Measurements from ENCODE around the gene OSTF1.

DNA sequence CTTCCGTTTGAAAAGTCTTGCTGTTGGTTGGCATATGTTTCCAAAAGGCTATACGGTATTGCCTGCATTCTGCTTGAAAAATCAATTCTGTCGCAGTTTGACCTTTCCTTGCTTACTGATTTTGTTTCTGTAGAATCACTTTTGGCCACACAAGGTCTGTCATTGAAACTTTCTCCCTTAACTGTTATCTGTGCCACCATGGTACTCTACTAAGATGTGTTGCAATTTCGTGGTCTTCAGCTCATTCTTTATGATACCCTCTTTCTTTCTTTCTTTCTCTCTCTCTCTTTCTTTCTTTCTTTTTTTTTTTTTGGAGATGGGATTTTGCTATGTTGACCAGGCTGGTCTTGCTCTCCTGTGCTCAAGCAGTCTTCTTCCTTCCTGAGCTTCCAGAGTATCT lies 4.5 kb downstream of the OSTF1 start:
- TF ChIP-seq, protein P1, sequence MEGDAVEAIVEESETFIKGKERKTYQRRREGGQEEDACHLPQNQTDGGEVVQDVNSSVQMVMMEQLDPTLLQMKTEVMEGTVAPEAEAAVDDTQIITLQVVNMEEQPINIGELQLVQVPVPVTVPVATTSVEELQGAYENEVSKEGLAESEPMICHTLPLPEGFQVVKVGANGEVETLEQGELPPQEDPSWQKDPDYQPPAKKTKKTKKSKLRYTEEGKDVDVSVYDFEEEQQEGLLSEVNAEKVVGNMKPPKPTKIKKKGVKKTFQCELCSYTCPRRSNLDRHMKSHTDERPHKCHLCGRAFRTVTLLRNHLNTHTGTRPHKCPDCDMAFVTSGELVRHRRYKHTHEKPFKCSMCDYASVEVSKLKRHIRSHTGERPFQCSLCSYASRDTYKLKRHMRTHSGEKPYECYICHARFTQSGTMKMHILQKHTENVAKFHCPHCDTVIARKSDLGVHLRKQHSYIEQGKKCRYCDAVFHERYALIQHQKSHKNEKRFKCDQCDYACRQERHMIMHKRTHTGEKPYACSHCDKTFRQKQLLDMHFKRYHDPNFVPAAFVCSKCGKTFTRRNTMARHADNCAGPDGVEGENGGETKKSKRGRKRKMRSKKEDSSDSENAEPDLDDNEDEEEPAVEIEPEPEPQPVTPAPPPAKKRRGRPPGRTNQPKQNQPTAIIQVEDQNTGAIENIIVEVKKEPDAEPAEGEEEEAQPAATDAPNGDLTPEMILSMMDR (IDR thresholded peaks at IDR 0.05): no peak
- TF ChIP-seq POLR2A (IDR thresholded peaks at IDR 0.05; ENCODE audit: low read depth) (no peak), EP300 (IDR thresholded peaks at IDR 0.05) (no peak), POLR2AphosphoS5 (IDR thresholded peaks at IDR 0.05) (no peak)

Measured in esophagus muscularis mucosa (tissue), 4 donors.